ENCODE measurements around the gene ZDHHC21. TPM values are rescaled to one million over a fixed set of nuclear protein-coding genes. Genes with fewer than 3 reads are reported as not detected.
A peak's percentile ranks its signal among the peaks of the same experiment; 100 is the strongest.
"Not testable (repeated sequence)": the region's sequence is repeated elsewhere in the genome, so short reads cannot be mapped to it uniquely, and the experiment has no call there.

ZDHHC21 gene
- polyA plus RNA-seq, 10 donors, result 9.3 to 17.9 (median 12.5) TPM

GRCh38 chr9:14686168-14686567 is 7.1 kb downstream of the ZDHHC21 start:
- no peak for DNase-seq

DNA sequence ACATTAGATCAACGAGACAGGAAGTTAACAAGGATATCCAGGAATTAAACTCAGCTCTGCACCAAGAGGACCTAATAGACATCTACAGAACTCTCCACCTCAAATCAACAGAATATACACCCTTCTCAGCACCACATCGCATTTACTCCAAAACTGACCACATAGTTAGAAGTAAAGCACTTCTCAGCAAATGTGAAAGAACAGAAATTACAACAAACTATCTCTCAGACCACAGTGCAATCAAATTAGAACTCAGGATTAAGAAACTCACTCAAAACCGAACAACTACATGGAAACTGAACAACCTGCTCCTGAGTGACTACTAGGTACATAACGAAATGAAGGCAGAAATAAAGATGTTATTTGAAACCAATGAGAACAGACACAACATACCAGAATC is 10.6 kb downstream of the ZDHHC21 start:
- DNase-seq, result not testable (repeated sequence)

GRCh38 chr9:14678776-14679175 is 14.5 kb downstream of the ZDHHC21 start:
- DNase-seq, result no peak

DNA sequence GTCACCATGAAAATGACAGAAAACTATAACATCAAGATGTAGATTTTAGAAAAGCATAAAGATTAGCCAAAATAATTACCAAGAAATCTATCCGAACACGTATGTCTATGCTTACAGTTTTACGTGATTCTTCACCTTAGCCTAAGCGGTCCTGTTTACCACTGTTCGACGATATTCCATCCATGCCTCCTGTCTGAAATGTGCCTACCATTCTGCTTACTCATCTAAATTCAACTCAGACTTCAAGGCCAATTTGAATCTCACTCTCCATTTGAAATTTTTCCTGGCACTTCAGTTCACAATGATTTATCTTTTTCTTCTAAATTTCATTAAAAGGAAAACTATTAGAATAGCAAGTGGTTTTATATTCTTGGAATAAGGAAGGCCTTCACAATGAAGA is 15.4 kb downstream of the ZDHHC21 start:
- DNase-seq, result no peak

DNA sequence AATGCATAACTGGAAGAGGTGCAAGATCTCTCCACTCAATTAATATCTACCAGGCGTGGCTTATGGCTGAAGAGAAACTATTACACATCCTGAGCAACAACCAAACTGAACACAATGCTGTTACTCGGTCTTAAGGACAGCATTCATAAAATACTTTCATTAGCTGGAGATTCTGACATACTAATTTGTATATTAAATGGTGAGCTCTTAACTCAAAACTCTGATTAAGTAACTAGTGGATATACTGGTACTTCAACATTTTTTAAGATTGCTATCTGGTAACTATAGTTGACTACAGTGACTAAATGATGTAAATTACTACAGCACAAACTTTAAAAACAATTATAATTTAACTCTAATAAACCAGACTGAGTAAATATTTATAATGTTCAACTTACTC is 15.8 kb downstream of the ZDHHC21 start:
- no peak for DNase-seq

DNA sequence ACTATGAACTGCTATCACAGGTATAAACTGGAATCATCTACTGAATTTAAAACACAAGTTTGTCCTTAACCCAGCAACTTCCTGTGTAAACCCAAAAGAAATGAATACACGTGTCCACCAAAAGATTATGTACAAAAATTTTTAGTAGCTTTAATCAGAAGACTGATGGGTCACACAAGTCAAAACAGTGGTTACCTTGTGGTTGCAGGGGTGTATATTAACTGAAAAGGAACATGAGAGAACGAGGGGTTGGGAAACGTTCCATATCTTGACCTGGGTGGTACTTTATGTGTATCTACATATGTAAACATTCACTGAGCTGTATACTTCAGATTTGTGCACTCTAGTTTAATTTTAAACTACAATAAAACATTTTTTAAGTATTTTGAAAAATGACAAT is 18.6 kb downstream of the ZDHHC21 start:
- no peak for DNase-seq

- DNase-seq, result no peak
Observed at GRCh38 chr9:14671377-14671776, 21.9 kb downstream of the ZDHHC21 start.

GRCh38 chr9:14670718-14671117 is 22.5 kb downstream of the ZDHHC21 start:
- DNase-seq, result no peak

- not testable (repeated sequence) for DNase-seq
Observed at GRCh38 chr9:14664022-14664421, 29.2 kb downstream of the ZDHHC21 start.

- DNase-seq, result no peak
Observed at GRCh38 chr9:14662060-14662453, 31.2 kb downstream of the ZDHHC21 start.

- DNase-seq, result peak; percentile 21 to 68 (median 44)
Observed at GRCh38 chr9:14661421-14662059, 31.7 kb downstream of the ZDHHC21 start.

DNA sequence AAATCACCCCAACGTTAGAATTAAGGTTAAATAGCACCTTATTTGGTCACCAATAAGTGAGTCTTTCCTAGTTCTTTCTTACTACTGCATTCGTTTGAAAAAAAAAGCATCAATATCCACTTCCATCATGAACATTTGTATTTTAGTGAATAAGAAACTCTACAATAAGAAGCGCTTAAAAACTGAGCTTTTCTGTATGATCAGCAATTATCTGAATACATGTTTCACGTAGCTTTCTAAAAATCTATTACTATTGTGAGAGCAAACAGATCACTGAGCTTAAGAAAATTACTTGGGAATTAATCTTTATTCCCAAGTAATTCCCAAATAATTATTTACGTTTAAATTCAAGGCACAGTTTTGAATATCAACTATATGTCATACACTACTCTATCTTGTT is 32.5 kb downstream of the ZDHHC21 start:
- no peak for DNase-seq

DNA sequence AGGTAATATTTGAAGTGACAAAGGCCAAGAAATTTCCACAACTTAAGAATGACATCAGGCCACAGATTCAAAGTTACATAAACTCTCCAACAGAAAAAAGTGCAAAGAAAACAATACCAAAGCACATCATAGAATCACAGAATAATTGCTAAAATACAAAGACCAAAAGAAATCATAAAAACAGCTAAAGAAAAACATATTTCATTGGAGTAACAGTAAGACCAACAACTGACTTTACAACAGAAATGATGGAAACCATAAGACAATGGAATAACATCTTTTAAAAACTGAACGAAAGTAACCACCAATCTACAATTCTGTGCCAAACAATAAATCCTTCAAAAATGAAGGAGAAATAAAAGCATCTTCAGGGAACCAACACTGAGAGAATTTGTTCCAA is 38.3 kb downstream of the ZDHHC21 start:
- peak in 1 of 3 donors; percentile 18 for DNase-seq

GRCh38 chr9:14653511-14653910 is 39.7 kb downstream of the ZDHHC21 start:
- DNase-seq, result no peak

DNA sequence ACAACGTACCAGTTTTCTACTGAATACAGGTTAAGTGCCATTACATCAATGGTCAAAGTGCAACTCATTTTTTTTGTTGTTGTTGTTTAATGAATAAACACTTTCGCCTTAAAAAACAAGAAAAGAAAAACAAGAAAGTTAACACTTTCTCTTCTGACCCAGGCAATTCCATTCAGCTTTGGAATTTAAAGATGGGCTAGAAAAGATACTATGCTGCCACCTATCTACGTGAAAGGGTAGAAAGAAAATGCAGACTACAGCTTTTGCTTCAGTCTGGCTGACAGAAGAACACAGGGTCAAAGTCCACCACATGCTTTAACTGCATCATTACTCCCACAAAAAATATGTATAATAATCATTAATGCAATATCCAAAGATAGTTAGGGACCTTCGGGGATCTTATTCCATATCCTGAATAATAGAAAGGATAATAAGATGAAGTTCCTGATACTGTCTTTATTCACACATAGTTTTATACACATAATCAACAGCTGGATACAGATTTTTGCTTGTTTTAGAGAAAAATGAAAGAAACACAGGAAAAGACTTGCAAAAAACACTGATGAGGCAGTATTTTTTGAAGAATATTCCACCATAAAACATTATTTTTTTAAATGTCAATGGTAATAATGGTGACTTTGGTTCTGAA is 40.4 kb downstream of the ZDHHC21 start:
- peak in 1 of 3 donors; percentile 28 for DNase-seq

- DNase-seq, result peak in 2 of 3 donors; percentile 22 to 57
Observed at GRCh38 chr9:14650596-14650995, 42.6 kb downstream of the ZDHHC21 start.

GRCh38 chr9:14645648-14646047 is 47.6 kb downstream of the ZDHHC21 start:
- no peak for DNase-seq

- no peak for DNase-seq
Observed at GRCh38 chr9:14640967-14641366, 52.3 kb downstream of the ZDHHC21 start.

GRCh38 chr9:14640294-14640693 is 52.9 kb downstream of the ZDHHC21 start:
- no peak for DNase-seq

DNA sequence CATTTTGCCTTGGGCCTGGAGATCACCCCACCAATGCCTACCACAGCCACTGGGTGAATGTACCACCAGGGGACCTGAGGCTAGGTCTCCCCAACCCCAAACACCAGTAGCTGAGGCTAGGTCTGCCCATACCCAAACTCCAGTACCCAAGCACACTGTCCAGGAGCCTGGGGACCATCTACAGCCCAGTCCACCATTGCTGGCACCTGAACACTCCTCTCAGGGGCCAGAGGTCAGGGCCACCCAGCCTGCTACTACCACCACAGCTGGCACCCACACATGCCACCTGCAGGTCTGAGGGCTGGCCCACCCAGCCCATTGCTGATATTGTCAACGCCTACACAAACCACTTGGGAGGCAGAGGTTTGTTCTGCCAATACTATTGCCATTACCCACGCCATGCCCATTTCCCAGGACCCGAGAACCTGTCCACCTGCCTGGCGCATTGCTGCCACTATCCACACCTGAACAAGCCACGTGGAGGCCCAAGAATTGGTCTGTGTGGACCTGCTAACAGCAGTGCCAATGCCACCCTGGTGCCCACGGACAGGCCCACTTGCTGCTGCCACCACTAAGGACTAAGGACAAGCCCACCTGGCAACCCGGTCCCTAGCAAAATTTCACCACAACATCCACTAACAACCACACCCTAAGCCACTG is 59.2 kb downstream of the ZDHHC21 start:
- no peak for DNase-seq

- DNase-seq, result no peak
Observed at GRCh38 chr9:14633148-14633547, 60.1 kb downstream of the ZDHHC21 start.

- DNase-seq, result peak in 1 of 3 donors; percentile 1
Observed at GRCh38 chr9:14627513-14627912, 65.7 kb downstream of the ZDHHC21 start.

DNA sequence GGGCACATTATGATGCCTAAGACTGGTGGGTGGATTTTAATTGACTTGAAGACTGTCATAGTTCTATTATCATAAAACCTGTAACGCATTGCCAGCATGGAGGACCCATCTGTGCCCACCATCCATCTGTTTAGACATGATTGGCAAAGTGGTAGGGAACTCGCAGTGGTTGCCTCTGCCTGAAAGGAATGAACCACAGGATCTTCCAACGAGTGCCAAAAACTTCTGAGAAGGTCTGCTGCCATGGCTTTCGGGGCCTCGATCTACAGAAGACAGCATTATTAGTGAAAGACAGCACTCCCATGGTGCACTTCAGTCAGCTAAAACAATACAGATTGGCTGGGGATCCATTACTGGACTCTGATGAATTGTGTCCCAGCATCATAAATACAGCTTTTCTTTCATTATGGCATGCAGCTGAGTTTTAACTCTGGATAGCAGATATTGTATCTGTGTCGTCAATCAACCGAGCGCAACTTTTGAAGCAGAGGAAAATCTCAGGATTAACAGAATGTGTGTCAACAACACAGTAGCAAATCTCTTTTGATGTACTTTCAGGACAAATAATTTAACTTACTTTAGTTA is 74.3 kb downstream of the ZDHHC21 start:
- no peak for DNase-seq
